ENCODE data around the gene BLVRA.

- TF ChIP-seq CTCF (IDR thresholded peaks at IDR 0.05; ENCODE audit: low read length) = no peak
- TF ChIP-seq EZH2phosphoT487 (IDR thresholded peaks at IDR 0.05; ENCODE audit: low read length) = no peak
Measured at GRCh38 chr7:43752411-43752810, 6.1 kb upstream of the BLVRA start.
